ENCODE data around the gene RTN4R. TPM values are rescaled to one million over a fixed set of nuclear protein-coding genes. Genes with fewer than 3 reads are reported as not detected.
A peak's percentile ranks its signal among the peaks of the same experiment; 100 is the strongest.
"Not testable (repeated sequence)": the region's sequence is repeated elsewhere in the genome, so short reads cannot be mapped to it uniquely, and the experiment has no call there.

The RTN4R gene
- total RNA-seq, 6 donors from 2014 or later, result 2.6 to 13.0 (median 9.0) TPM

- DNase-seq, result peak in 1 of 2 donors; percentile 45
- Histone ChIP-seq H3K36me3 (no peaks in the 10 kb centered on the region), H3K27ac (no peak overlapping the region), H3K27me3 (no peaks in the 10 kb centered on the region), H3K4me1 (no peaks in the 10 kb centered on the region), H3K9me3 (no peaks in the 10 kb centered on the region), H3K4me3 (no peak overlapping the region)
- TF ChIP-seq EP300 (IDR thresholded peaks at IDR 0.05) (no peak), CTCF (IDR thresholded peaks at IDR 0.05) (no peak), POLR2AphosphoS5 (IDR thresholded peaks at IDR 0.05) (no peak), POLR2A (IDR thresholded peaks at IDR 0.05) (no peak)
- ATAC-seq (ENCODE audit: low FRiP score in 2 of 2), result no peak
- WGBS, 2 donors, result 73 to 86% methylated on average over 1 to 3 of the region's 5 CpGs
These were observed 15.6 kb upstream of the RTN4R start for GRCh38 chr22:20283674-20284066.

GRCh38 chr22:20282901-20283673 is 15.0 kb upstream of the RTN4R start:
- TF ChIP-seq CTCF (IDR thresholded peaks at IDR 0.05) (no peak), EP300 (IDR thresholded peaks at IDR 0.05) (no peak), POLR2A (IDR thresholded peaks at IDR 0.05) (no peak), POLR2AphosphoS5 (IDR thresholded peaks at IDR 0.05) (no peak)
- Histone ChIP-seq H3K27me3 (no peaks in the 10 kb centered on the region), H3K4me3 (no peak overlapping the region), H3K36me3 (no peaks in the 10 kb centered on the region), H3K9me3 (no peaks in the 10 kb centered on the region), H3K4me1 (no peaks in the 10 kb centered on the region), H3K27ac (no peak overlapping the region)
- WGBS, 2 donors, result 87 to 93% methylated on average over 3 to 13 of the region's 15 CpGs
- DNase-seq, result peak in 1 of 2 donors; percentile 61
- ATAC-seq (ENCODE audit: low FRiP score in 2 of 2), result no peak

- DNase-seq (peak in 1 of 2 donors; percentile 53), ATAC-seq (ENCODE audit: low FRiP score in 2 of 2) (no peak)
- Histone ChIP-seq H3K4me3 (no peak overlapping the region), H3K27me3 (no peaks in the 10 kb centered on the region), H3K27ac (no peak overlapping the region), H3K36me3 (no peaks in the 10 kb centered on the region), H3K9me3 (no peaks in the 10 kb centered on the region), H3K4me1 (no peaks in the 10 kb centered on the region)
- WGBS, 2 donors, result 73 to 83% methylated on average over 11 of the region's 12 CpGs
- TF ChIP-seq EP300 (IDR thresholded peaks at IDR 0.05), result no peak
These were observed 13.8 kb upstream of the RTN4R start for GRCh38 chr22:20281891-20282290.

GRCh38 chr22:20281473-20281872 is 13.4 kb upstream of the RTN4R start:
- not testable (repeated sequence) for H3K36me3 ChIP-seq; ATAC-seq (ENCODE audit: low FRiP score in 2 of 2); H3K27ac ChIP-seq; H3K4me1 ChIP-seq; H3K9me3 ChIP-seq; H3K4me3 ChIP-seq; H3K27me3 ChIP-seq
- peak in 1 of 2 donors; percentile 51 for DNase-seq
- WGBS, 2 donors, result 63 to 89% methylated on average over 3 to 8 of the region's 9 CpGs

- 78% methylated on average over 8 of the region's 12 CpGs; no CpG with 5 or more reads in 1 of the 2 donors for WGBS, 2 donors
These were observed 12.7 kb upstream of the RTN4R start for GRCh38 chr22:20280866-20281265.

GRCh38 chr22:20280163-20280562 is 12.0 kb upstream of the RTN4R start:
- H3K27me3 ChIP-seq; H3K36me3 ChIP-seq; H3K4me3 ChIP-seq; H3K9me3 ChIP-seq; ATAC-seq (ENCODE audit: low FRiP score in 2 of 2); H3K4me1 ChIP-seq; H3K27ac ChIP-seq: not testable (repeated sequence)
- peak in 1 of 2 donors; percentile 73 for DNase-seq
- WGBS, 2 donors, result 42 to 70% methylated on average over 15 to 17 of the region's 21 CpGs

More at GRCh38 chr22:20280866-20281265, 12.7 kb upstream of the RTN4R start:
- Histone ChIP-seq H3K4me1 (no peaks in the 10 kb centered on the region), H3K27ac (no peak overlapping the region), H3K36me3 (no peaks in the 10 kb centered on the region), H3K9me3 (no peaks in the 10 kb centered on the region), H3K4me3 (no peak overlapping the region), H3K27me3 (no peaks in the 10 kb centered on the region)
- DNase-seq (peak in 1 of 2 donors; percentile 76), ATAC-seq (ENCODE audit: low FRiP score in 2 of 2) (no peak)
- no peak for TF ChIP-seq CTCF (IDR thresholded peaks at IDR 0.05)
- no peak for TF ChIP-seq POLR2A (IDR thresholded peaks at IDR 0.05)
- no peak for TF ChIP-seq EP300 (IDR thresholded peaks at IDR 0.05)
- no peak for TF ChIP-seq POLR2AphosphoS5 (IDR thresholded peaks at IDR 0.05)

All from upper lobe of left lung (tissue), 6 donors.